B cell (primary cell): Measurements from ENCODE around the gene MRPL23. TPM values are rescaled to one million over a fixed set of nuclear protein-coding genes. Genes with fewer than 3 reads are reported as not detected.
A peak's percentile ranks its signal among the peaks of the same experiment; 100 is the strongest.

Experiments
- ATAC-seq: fragments of 200-7000 bp; cut with Tn5 transposase; one replicate; pipeline ENCODE4 v1.10.0; 2021; ENCODE audit warnings: low read depth, mild to moderate bottlenecking, moderate number of reproducible peaks, moderate library complexity
- CTCF ChIA-PET: fragments of 350-600 bp; sonication (Branson Sonifier 250); formaldehyde crosslinking; loops from one replicate; lab custom pipeline; 2021; ENCODE audit warnings: antibody characterized with exemption, inconsistent platforms; lab: Charles Lee
- POLR2A ChIA-PET: fragments of 350-600 bp; sonication (Branson Sonifier 250); formaldehyde crosslinking; loops from one replicate; lab custom pipeline; 2021; ENCODE audit warnings: antibody characterized with exemption; lab: Charles Lee
- DNase-seq: peaks from one replicate; pipeline ENCODE4 v3.0.0; 2013
- H2AFZ ChIP-seq: 2 replicates; pipeline ENCODE4 v1.6.1; 2012; ENCODE audit warnings: mild to moderate bottlenecking, low read depth, low read length; ENCODE audit not compliant: insufficient read depth, poor library complexity, severe bottlenecking
- H3K27ac ChIP-seq, 2 donors: 1 replicate in 1 of 2; 2 replicates in 1 of 2; pipeline ENCODE4 v1.5.1; 2012 to 2013; ENCODE audit warnings: low read length in 2 of 2, mild to moderate bottlenecking in 2 of 2, moderate library complexity in 1 of 2
- H3K27me3 ChIP-seq, 4 experiments: fragments of 200-600 bp in 1 of 4; sonication (generic) in 1 of 4; replicated peaks in 1 of 4; 1 replicate in 2 of 4; 2 replicates in 2 of 4; pipeline versions ENCODE4 v1.6.1 to v1.7.0; 2013 to 2016; ENCODE audit warnings: low read length in 3 of 4, mild to moderate bottlenecking in 2 of 4, mixed read lengths in 1 of 4, moderate library complexity in 1 of 4; ENCODE audit not compliant: insufficient read depth in 4 of 4, control insufficient read depth in 3 of 4; ENCODE audit errors: control extremely low read depth in 1 of 4
- H3K36me3 ChIP-seq, 2 experiments: replicated peaks in 1 of 2; 1 replicate in 1 of 2; 2 replicates in 1 of 2; pipeline versions ENCODE4 v1.6.1 to v1.7.1; 2013; ENCODE audit warnings: low read length in 1 of 2; ENCODE audit not compliant: insufficient read depth in 2 of 2, control insufficient read depth in 1 of 2; ENCODE audit errors: control extremely low read depth in 1 of 2, extremely low read depth in 1 of 2
- H3K4me1 ChIP-seq, 2 donors: fragments of 200-600 bp in 1 of 2; sonication (generic) in 1 of 2; 1 replicate in 1 of 2; 2 replicates in 1 of 2; pipeline versions ENCODE4 v1.5.1 to v1.6.1; 2013 to 2017; ENCODE audit warnings: low read length in 2 of 2; ENCODE audit not compliant: control insufficient read depth in 2 of 2, insufficient read depth in 2 of 2
- H3K4me2 ChIP-seq: replicated peaks from 2 replicates; pipeline ENCODE3; 2012; ENCODE audit warnings: mild to moderate bottlenecking, low read depth, low read length; ENCODE audit not compliant: poor library complexity, severe bottlenecking
- H3K4me3 ChIP-seq, 5 experiments: fragments of 200-600 bp in 1 of 5; sonication (generic) in 1 of 5; 1 replicate in 3 of 5; 2 replicates in 2 of 5; pipeline versions ENCODE4 v1.5.1 to v1.7.0; 2011 to 2016; ENCODE audit warnings: low read length in 4 of 5, mild to moderate bottlenecking in 4 of 5, low read depth in 2 of 5, control low read depth in 1 of 5, moderate library complexity in 1 of 5; ENCODE audit not compliant: insufficient read depth in 1 of 5; ENCODE audit errors: control extremely low read depth in 1 of 5, extremely low read depth in 1 of 5
- H3K79me2 ChIP-seq: fragments of 200-600 bp; sonication (generic); one replicate; pipeline ENCODE4 v1.6.0; 2016; ENCODE audit warnings: low read length; ENCODE audit not compliant: control insufficient read depth, insufficient read depth
- H3K9ac ChIP-seq: fragments of 200-600 bp; sonication (generic); 2 replicates; pipeline ENCODE4 v1.6.1; 2017; ENCODE audit warnings: mild to moderate bottlenecking, low read length, moderate library complexity
- H3K9me3 ChIP-seq, 3 donors: one replicate each; pipeline versions ENCODE4 v1.6.1 to v1.7.1; 2013; ENCODE audit warnings: low read length in 2 of 3; ENCODE audit not compliant: control insufficient read depth in 2 of 3, insufficient read depth in 1 of 3; ENCODE audit errors: control extremely low read depth in 1 of 3
- H4K20me1 ChIP-seq: 2 replicates; pipeline ENCODE4 v1.6.0; 2012; ENCODE audit warnings: mild to moderate bottlenecking, low read length; ENCODE audit not compliant: insufficient read depth, control insufficient read depth, poor library complexity, severe bottlenecking
- H3K27ac Mint-ChIP-seq: one replicate; pipeline ENCODE4 v1.8.0; 2021; ENCODE audit warnings: mixed read lengths
- H3K27me3 Mint-ChIP-seq: one replicate; pipeline ENCODE4 v1.8.0; 2021; ENCODE audit warnings: mixed read lengths
- H3K4me1 Mint-ChIP-seq: one replicate; pipeline ENCODE4 v1.8.0; 2021; ENCODE audit warnings: mixed read lengths
- H3K4me3 Mint-ChIP-seq: one replicate; pipeline ENCODE4 v1.8.0; 2021; ENCODE audit warnings: mixed read lengths
- H3K9me3 Mint-ChIP-seq: one replicate; pipeline ENCODE4 v1.8.0; 2022; ENCODE audit warnings: mixed read lengths; ENCODE audit not compliant: insufficient read depth
- EZH2 ChIP-seq: IDR thresholded peaks from 2 replicates; pipeline ENCODE4 v1.6.1; 2012; ENCODE audit warnings: borderline replicate concordance, low read depth, mild to moderate bottlenecking, moderate library complexity, low read length; ENCODE audit not compliant: insufficient read depth, poor library complexity, severe bottlenecking
- WGBS: methylation state at CpG from one replicate; pipeline ENCODE4 v1.1.5; 2013; ENCODE audit warnings: missing lambda C conversion rate; ENCODE audit not compliant: insufficient coverage; 5-methylcytosine and 5-hydroxymethylcytosine counted together
- intact Hi-C: fragments of 100-400 bp; cut with micrococcal nuclease; formaldehyde crosslinking; loops from one replicate; pipeline ENCODE4 v1.10.0; 2022
- polyA plus RNA-seq: library from polyadenylated mRNA; depleted of rRNA; stranded (reverse); fragments of >200 nt; gene quantifications from 2 replicates; pipeline ENCODE4 v1.2.3, GENCODE V29; 2012
- total RNA-seq, 2 donors: library from RNA; stranded (reverse); fragments of 120-200 nt in 1 of 2; gene quantifications; 1 replicate in 1 of 2; 2 replicates in 1 of 2; pipeline versions ENCODE4 v1.2.3 to v1.2.4, GENCODE V29; 2013 to 2022
- TF ChIP-seq, protein P1 (sequence below): fragments of 200-600 bp; IDR thresholded peaks from one replicate; pipeline ENCODE4 v1.8.0; 2022; ENCODE audit warnings: antibody characterized with exemption, mild to moderate bottlenecking

The MRPL23 gene
- total and polyA plus RNA-seq, 2 donors (not counting 1 experiment from before 2014, with no cell fraction given), result 47.8 to 63.2 TPM

GRCh38 chr11:1916132-1916985 is 30.8 kb upstream of the MRPL23 start:
- Histone ChIP-seq H3K4me3 (no peak overlapping the region), H2AFZ (no peak overlapping the region), H3K79me2 (no peaks in the 10 kb centered on the region), H3K27me3 (peaks cover 0 to 6% (median 3%) of the 10 kb centered on the region in 4 experiments), H3K4me2 (no peak overlapping the region), H4K20me1 (no peaks in the 10 kb centered on the region), H3K9me3 (no peaks in the 10 kb centered on the region), H3K36me3 (no peaks in the 10 kb centered on the region), H3K27ac (no peak overlapping the region), H3K4me1 (peaks cover 0 to 5% of the 10 kb centered on the region in 2 donors), H3K9ac (no peak overlapping the region)
- Mint-ChIP-seq H3K27me3 (peaks cover 17% of the 10 kb centered on the region), H3K4me1 (peaks cover 24% of the 10 kb centered on the region), H3K9me3 (no peaks in the 10 kb centered on the region), H3K27ac (peak overlapping the region; percentile 74), H3K4me3 (no peak overlapping the region)
- TF ChIP-seq, protein P1, sequence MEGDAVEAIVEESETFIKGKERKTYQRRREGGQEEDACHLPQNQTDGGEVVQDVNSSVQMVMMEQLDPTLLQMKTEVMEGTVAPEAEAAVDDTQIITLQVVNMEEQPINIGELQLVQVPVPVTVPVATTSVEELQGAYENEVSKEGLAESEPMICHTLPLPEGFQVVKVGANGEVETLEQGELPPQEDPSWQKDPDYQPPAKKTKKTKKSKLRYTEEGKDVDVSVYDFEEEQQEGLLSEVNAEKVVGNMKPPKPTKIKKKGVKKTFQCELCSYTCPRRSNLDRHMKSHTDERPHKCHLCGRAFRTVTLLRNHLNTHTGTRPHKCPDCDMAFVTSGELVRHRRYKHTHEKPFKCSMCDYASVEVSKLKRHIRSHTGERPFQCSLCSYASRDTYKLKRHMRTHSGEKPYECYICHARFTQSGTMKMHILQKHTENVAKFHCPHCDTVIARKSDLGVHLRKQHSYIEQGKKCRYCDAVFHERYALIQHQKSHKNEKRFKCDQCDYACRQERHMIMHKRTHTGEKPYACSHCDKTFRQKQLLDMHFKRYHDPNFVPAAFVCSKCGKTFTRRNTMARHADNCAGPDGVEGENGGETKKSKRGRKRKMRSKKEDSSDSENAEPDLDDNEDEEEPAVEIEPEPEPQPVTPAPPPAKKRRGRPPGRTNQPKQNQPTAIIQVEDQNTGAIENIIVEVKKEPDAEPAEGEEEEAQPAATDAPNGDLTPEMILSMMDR, result no peak
- no peak for TF ChIP-seq EZH2
- peak; percentile 35 for ATAC-seq
- ChIA-PET CTCF (interaction anchor here (1.0 to 2.4 kb wide), 4 partner anchors 26 to 234 kb away, joined by 3 to 9 read pairs (median 4); no protein-coding TSS in a partner anchor), POLR2A (interaction anchor here (0.6 to 1.1 kb wide), 2 partner anchors 27 to 29 kb away, joined by 4 read pairs; no protein-coding TSS in a partner anchor)
- 74% methylated on average over 14 of the region's 14 CpGs for WGBS
- intact Hi-C loops, result loop anchor here (5.0 kb wide), 2 partner anchors 34 to 64 kb away; partner anchors contain the start of gene LSP1
- DNase-seq, result no peak
